SKM-1 (cell line): ENCODE results near the gene CDK6.

Experiments
- DNase-seq: peaks from one replicate; lab custom pipeline; 2025; ENCODE audit not compliant: unreplicated experiment; lab: John Stamatoyannopoulos, UW

Gene CDK6

GRCh38 chr7:92847305-92847704 is 10.9 kb upstream of the CDK6 start:
- DNase-seq, result no peak

- no peak for DNase-seq
Measured at GRCh38 chr7:92845736-92846135, 9.4 kb upstream of the CDK6 start.

- no peak for DNase-seq
Measured at GRCh38 chr7:92843781-92844180, 7.4 kb upstream of the CDK6 start.

GRCh38 chr7:92843034-92843760 is 6.8 kb upstream of the CDK6 start:
- DNase-seq, result no peak

DNA sequence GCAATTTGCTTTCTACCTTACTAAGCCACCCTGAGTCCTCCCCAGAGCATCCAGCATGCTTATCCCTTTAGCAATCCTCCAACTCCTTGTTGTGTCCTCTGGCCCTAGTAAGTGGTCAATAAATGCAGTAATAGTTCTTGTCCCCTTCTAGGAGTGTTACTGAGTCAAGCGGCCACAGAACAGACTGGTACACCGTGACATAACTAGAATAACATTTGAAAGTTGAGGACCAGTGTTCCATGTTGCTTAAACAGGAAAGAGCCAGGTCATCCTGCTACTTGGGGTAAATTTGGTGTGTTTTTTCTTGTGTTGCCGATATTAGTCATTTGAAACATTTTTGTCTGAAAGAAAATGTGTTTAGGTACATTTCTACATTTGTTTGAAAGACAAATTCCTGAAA is 4.8 kb upstream of the CDK6 start:
- DNase-seq, result no peak

DNA sequence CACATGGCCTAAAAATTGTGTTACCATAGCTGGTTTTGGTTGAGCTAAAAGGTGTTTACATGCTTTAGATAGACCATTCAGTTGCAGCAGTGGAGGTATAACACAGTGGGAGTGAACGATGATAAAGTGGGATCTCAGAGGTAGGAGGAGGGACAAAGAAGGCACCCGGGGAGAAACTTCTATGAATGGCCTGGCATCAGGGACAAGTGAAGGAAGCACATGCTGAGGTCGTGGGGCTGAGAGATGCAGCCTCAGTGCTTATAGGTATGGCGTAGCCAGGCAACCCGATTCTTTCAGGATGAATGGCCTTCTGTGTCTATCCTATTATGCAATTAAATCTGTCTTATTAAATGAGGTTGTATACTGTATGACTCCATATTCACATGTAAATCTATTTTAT is 3.9 kb upstream of the CDK6 start:
- no peak for DNase-seq

DNA sequence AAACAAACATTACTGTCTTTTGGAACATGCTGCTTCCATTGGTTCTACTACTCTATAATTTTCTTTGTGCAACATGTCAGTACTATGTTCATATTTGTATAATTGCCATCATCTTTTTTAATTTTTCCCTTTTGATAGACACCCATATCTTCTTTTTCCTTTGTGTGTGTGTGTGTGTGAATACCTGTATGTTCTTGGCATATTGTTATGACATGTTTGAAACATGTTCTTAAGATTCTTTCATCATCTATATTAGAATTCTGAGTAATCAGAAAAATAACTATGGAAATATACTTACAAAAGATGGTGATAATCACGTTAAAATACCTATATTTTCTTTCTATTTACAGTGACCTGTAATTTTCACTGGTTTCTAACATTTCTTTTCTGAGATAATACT is 3.5 kb upstream of the CDK6 start:
- no peak for DNase-seq

- DNase-seq, result no peak
Measured at GRCh38 chr7:92838934-92839333, 2.6 kb upstream of the CDK6 start.

DNA sequence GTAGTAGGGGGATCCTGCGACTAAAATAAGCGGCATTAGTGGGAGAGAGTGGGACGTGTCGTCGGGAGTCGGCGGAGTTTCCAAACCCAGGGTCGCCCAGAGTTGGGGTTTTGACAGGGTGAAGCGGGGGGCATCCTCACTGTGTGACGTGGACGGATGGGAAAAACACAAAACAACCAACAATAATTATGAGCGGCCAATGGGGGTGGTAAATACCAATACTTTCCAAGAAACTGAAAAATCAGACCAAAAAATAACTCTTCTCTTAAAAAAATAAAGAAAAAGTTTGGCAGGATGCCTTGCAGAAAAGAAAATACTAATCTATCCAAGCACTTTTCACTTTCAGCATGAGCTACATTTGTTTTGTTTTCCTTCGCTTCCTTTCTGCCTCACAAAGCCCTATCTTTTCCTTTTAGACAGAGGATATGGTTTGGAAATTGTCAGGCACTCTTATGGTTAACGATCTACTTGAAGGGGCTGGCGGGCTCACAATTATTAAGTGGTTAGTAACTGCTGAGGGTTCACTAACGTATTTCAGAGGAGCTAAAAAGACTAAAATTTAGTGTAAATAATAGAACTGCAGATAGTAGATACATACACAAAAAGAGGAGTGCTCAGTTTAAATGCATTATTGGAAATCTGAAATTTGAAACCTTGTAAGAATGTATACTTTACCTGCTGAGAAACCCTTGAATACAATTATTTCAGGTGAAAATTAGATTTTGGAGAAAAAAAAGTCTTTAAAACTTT is 802 bp upstream of the CDK6 start:
- no peak for DNase-seq

DNA sequence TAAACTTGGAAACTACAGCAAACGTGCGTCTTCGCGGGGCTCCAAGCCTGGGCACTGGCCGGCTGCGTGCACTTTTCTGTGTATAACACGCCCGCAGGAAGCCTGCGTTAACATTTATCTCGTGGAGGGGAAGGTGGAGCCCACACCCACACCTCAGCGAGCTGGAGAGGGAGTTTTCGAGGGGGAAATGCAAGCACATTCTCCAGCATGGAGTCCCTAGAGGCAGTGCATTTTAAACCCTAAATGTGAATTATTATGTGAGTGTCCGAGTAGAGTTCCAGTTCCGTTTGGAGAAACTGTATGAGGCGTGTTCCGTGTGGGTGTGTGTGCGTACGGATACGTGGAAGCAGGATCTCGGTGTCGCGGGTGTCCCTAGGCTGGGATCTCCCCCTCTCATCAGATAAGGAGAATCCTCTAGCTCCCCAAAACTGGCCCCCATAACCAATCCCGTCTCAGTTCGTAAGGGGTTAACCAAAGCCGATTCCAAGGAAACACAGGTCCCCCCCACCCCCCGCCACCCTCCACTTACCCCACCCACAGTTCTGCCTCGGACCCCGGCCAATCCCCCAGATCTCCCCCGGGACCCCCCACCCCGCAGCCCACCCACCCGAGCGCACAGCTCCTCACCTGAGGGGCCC is 403 bp downstream of the CDK6 start:
- DNase-seq, result no peak

DNA sequence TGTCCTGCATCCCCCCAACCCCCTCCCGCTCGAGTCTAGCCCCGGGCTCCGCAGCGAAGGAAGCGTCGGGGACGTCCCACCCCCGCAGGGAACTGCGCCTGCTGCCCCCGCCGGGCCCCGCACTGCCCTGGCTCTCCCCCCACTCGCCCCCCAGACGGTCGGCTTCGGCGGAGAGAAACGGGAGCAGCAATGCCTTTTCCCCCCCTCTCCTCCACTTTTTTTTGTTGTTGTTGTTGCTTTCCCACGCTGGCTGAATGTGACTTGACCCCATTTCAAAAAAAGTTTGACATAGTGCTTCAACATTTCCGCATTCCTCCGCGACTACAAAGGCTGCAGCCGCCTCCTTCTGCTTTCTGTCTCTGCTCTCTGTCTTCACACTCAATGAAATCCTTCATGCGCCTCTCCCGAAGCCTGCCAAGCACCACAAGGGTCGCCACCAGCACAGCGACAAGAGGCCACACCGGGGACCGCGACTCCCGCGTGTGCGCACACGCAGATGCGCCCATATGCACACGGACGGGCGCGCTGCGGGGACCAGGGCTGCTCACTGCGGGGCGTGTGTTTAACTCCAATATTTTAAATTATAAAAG is 1.0 kb downstream of the CDK6 start:
- DNase-seq, result peak; percentile 34

DNA sequence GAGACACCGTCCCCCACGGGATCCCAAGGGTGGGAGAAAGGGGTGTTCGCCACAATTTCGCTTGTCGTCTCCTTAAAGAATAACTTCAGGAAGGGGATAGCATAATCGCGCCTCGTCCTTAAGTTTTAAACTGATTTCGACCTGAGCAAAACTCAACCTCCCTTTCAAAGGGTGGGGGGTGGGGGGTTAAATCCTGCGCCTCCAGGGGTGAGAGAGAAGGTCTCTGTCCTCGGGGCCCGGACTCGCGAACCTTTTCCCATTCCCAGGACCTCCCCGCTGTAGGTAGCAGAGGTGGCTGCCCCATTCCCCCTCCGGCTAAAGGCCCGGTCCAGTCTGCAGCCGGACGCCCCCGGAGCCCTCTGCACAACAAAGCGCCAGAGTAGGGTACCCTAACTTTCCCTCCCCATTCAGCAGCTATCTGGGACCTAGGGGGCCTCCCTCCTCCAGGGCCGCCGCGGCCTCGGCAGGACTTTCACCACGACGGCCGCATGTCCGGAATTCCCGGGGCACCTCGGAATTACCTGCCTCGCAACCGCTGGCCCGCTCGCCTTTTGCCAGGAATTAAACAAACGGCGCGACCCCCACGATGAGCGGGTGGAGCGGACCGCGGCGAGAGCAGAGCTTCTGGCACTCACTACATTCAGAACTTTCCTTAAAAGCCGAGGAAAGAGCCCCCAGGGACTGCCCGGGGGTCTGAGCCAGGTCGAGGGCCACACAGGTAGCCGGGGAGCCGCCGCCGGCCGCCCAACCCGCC is 1.7 kb downstream of the CDK6 start:
- no peak for DNase-seq

DNA sequence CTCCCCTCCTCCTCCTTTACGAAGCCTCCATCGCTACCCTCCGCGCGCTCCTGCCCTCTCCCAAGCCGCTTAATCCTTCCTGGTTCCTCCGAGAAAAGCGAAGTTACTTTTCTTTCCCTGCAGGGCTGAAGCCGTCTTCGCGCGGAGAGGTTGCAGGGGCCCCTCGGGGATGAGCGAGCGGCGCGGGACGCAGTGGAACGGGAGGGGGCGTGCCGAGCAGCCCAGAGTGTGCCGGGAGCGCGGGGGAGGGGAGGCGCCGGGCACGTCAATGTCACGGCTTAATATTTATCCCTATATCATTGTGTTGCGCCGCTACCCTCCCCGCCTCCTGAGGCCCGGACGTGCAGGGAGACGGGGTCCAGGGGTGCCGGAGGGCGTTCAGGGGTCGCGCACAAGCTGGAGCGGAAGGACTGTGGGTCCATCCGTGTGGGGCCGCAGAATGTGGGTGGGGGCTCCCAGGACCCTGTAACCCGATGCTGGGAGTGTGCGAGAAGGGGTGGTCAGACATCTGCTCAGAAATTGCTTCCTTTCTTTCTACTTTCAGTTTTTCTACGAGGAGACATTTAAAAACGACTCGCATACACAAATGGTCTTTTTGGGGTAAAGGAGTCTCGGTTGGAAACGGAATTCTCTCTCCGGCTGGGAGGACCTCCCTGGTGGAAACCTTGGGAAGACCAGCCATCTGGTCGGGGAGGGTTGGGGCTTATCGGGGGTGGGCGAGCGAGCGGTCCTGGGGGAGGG is 2.4 kb downstream of the CDK6 start:
- no peak for DNase-seq

- DNase-seq, result peak; percentile 25
Measured at GRCh38 chr7:92833024-92833765, 3.2 kb downstream of the CDK6 start.

GRCh38 chr7:92832534-92833023 is 3.8 kb downstream of the CDK6 start:
- no peak for DNase-seq

DNA sequence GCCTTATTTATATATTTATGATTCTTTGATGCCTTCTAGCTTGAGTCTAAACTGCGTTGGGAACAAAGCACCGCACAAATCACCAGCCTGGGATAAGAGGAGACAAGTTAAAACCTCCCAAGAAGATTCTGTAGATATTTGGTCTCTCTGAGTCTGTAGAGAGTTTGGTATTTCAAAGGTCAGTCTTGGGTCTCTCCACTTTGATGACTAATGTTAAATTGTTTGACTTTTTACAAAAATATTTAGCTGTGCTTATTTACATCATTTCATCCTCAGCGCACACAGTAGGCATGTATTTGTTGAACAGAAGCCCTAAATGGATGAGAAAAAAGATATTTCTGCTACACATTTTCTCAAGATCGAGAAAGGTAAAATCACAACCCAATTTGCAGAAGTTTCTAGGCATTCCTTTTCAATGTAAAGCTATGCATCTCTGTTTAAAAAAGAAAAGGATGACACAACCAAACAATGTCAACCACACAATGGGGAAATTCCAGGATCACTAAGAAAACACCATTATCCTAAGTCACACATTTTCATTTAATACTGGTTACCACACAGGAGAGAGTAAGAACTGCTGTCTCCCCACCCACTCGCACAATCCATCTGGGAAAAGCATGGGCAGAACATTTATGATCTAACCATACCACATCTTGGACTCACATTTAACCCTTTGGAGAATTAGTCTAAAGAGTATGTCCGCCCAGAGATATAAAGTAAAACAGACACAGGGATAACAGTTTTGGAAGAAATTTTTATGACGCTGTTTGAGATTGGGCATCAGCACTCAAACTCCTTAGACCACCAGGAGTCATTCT is 4.4 kb downstream of the CDK6 start:
- DNase-seq, result no peak

- no peak for DNase-seq
Measured at GRCh38 chr7:92830532-92831110, 5.8 kb downstream of the CDK6 start.

- DNase-seq, result no peak
Measured at GRCh38 chr7:92830027-92830426, 6.3 kb downstream of the CDK6 start.
